Esophagus squamous epithelium (tissue), 4 donors: ENCODE measurements around the gene FANCE.

Source experiments
- CTCF ChIP-seq, 6 experiments: fragments of 450-650 bp in 4 of 6; fragments of 200-600 bp in 2 of 6; sonication (generic) in 2 of 6; IDR thresholded peaks; one replicate each; pipeline ENCODE4 v1.5.1; 2016 to 2019; ENCODE audit warnings: antibody characterized with exemption in 6 of 6, mild to moderate bottlenecking in 4 of 6, moderate library complexity in 4 of 6
- POLR2A ChIP-seq, 4 donors: fragments of 450-650 bp; IDR thresholded peaks; one replicate each; pipeline ENCODE4 v1.6.1; 2017; ENCODE audit warnings: antibody characterized with exemption in 4 of 4, mild to moderate bottlenecking in 4 of 4, moderate library complexity in 3 of 4

DNA sequence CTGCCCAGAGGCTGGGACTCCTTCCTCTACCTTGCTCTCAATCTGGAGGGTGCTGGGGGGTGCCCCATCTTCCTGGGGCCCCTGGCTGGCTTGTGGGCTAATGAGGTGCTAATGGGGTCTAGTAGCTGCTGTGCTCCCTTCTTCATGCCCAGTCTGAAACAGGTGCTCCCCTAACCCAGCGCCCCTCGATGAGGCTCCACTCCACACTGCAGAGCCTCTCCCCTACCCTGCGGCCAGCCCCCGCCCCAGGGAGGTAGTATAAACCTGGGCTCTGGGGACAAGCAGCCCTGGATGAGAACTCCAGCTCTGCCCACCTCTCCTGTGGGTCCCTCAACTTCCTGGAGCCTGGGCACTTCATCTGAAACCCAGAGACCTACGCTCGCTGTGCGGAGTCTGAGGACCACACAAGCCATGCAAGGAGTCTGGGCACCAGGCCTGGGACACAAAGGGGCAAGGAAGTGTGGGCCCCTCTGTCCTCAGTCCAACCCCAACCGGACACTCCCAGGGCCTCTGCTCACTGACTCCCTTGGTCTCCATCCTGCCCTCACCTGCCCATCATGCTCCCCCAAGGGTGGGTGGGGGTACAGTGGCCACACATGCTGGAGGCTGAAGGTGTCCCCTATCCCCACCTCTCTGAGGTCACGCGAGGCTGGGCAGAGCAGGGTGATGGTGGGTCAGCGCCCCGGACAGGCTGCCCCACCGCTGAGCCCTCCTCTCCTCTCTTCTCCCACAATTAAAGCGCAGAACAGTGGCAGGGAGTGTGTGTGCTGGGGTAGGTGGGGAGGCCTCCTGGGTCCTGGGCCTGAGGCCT, 22.2 kb downstream of the FANCE start:
- TF ChIP-seq CTCF (IDR thresholded peaks at IDR 0.05), result no peak
- TF ChIP-seq POLR2A (IDR thresholded peaks at IDR 0.05), result no peak
